Heart right ventricle (tissue), 16 donors: ENCODE results near the gene LNP1. TPM values are rescaled to one million over a fixed set of nuclear protein-coding genes. Genes with fewer than 3 reads are reported as not detected.

Source experiments
- ATAC-seq, 8 donors: fragments of 200-7000 bp; cut with Tn5 transposase; one replicate each; pipeline ENCODE4 v1.9.1; 2020; ENCODE audit warnings: mild to moderate bottlenecking in 8 of 8, moderate library complexity in 8 of 8, moderate number of reproducible peaks in 1 of 8
- DNase-seq, 2 donors: peaks; one replicate each; pipeline ENCODE4 v3.0.0-alpha.2; 2020
- H3K27ac ChIP-seq, 10 donors: fragments of 200-600 bp; sonication (generic) in 2 of 10; one replicate each; pipeline versions ENCODE4 v1.5.0 to v1.8.0; 2020 to 2022; ENCODE audit warnings: mild to moderate bottlenecking in 3 of 10
- H3K27me3 ChIP-seq, 7 donors: fragments of 200-600 bp; one replicate each; pipeline ENCODE4 v1.8.0; 2021 to 2022; ENCODE audit warnings: mild to moderate bottlenecking in 2 of 7
- H3K36me3 ChIP-seq, 9 donors: fragments of 200-600 bp; sonication (generic) in 1 of 9; one replicate each; pipeline versions ENCODE4 v1.5.0 to v1.8.0; 2020 to 2022; ENCODE audit warnings: mild to moderate bottlenecking in 2 of 9
- H3K4me1 ChIP-seq, 9 donors: fragments of 200-600 bp; sonication (generic) in 1 of 9; one replicate each; pipeline versions ENCODE4 v1.5.0 to v1.8.0; 2020 to 2022; ENCODE audit warnings: mild to moderate bottlenecking in 4 of 9
- H3K4me3 ChIP-seq, 10 donors: fragments of 200-600 bp; sonication (generic) in 2 of 10; one replicate each; pipeline versions ENCODE4 v1.5.0 to v1.8.0; 2020 to 2022; ENCODE audit warnings: mild to moderate bottlenecking in 7 of 10, moderate library complexity in 2 of 10
- H3K9me3 ChIP-seq, 11 donors: fragments of 200-600 bp in 10 of 11; sonication (generic) in 2 of 11; one replicate each; pipeline versions ENCODE4 v1.5.0 to v1.8.0; 2013 to 2022; ENCODE audit warnings: mild to moderate bottlenecking in 2 of 11, control low read depth in 1 of 11, moderate library complexity in 1 of 11
- WGBS, 2 donors: extraction: QIAGEN DNeasy Blood & Tissue Kit; methylation state at CpG; one replicate each; pipeline ENCODE4 v1.1.7; 2013; ENCODE audit warnings: inconsistent platforms in 1 of 2; 5-methylcytosine and 5-hydroxymethylcytosine counted together
- intact Hi-C, 10 donors: fragments of 100-400 bp; cut with DNase I; formaldehyde crosslinking; loops; one replicate each; pipeline versions ENCODE4 v1.11.1 to v1.14.2; 2022
- polyA plus RNA-seq, 2 donors: library from polyadenylated mRNA; stranded (reverse); fragments of 200-250 nt; gene quantifications; one replicate each; pipeline ENCODE4 v1.2.3, GENCODE V29; 2013
- total RNA-seq, 10 donors: library from RNA; stranded (reverse); fragmentation: NEBNext Ultra II Directional in 3 of 10; extraction: Animal tissue kit (Norgen Biotek cat#: 25700) in 3 of 10; gene quantifications; one replicate each; pipeline versions ENCODE4 v1.2.1 to v1.2.4, GENCODE V29; 2021 to 2023
- TF ChIP-seq, protein P1 (sequence below), 9 donors: fragments of 200-600 bp; sonication (generic) in 2 of 9; IDR thresholded peaks; one replicate each; pipeline versions ENCODE4 v1.5.0 to v1.8.0; 2021 to 2022; ENCODE audit warnings: antibody characterized with exemption in 9 of 9, mild to moderate bottlenecking in 5 of 9, moderate library complexity in 1 of 9
- donor health status: Arrhythmogenic right ventricular cardiomyopathy.
- donor health status: ischemic (EF 13 %, LVEDD 7.1; RV severe dilation, severe dysfunction).
- donor health status: healthy with polysubstance abuse.
- donor health status: DM: no; HTN: yes; CAD: no.
- donor health status: DM: no; HTN: no; CAD: no.
- donor health status: ischemic (EF 25% LVEDD 6.9; RV normal size, moderate dysfunction).
- donor health status: ischemic (EF 25% LVEDD 5.7; RV mildly dilated, moderate dysfunction).
- donor health status: healthy.
- donor health status: DM: yes; HTN: yes; CAD: no.
- donor health status: Ischemic cardiomyopathy.
- donor health status: ischemic (EF 35%, LVEDD 5.7; RV mildly dilated, moderate dysfunction).
- donor health status: nonischemic (EF 11% LVEDD 7.7; RV severe dilation, severe dysfunction).
- donor health status: DM: yes; HTN: yes; CAD: no.
- donor health status: PGD.
- donor health status: ischemic (EF 29% LVEDD 5.4; RV normal size, mild dysfunction).
- donor health status: nonischemic (EF 23%, LVEDD 6.1; RV moderate dilation, normal function).

LNP1 gene
- total and polyA plus RNA-seq, 12 donors: 1.2 to 5.3 (median 3.8) TPM

DNA sequence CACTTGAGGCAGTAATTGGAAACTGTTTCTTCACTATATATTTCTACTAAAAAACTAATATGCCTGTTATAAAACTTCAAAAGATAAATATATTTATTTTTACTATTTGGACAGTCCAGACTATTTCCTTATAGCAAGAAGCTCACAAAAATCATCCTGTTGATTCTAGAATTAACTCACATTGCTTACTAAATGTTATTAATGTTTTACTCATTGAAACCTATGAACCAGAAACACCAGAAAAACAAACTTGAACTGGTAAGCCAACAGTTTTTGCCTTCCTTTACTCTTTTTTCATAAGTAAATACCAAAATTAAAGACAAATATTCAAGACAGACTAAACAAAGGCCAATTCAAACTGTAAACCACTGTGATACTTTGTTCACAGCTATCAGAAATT is 26.8 kb upstream of the LNP1 start:
- Histone ChIP-seq H3K27me3 (no peaks in the 10 kb centered on the region), H3K4me3 (no peak overlapping the region), H3K4me1 (no peaks in the 10 kb centered on the region), H3K36me3 (peaks cover 0 to 100% (median 46%) of the 10 kb centered on the region in 9 donors), H3K9me3 (no peaks in the 10 kb centered on the region), H3K27ac (no peak overlapping the region)
- ATAC-seq (no peak), DNase-seq (no peak)
- TF ChIP-seq, protein P1, sequence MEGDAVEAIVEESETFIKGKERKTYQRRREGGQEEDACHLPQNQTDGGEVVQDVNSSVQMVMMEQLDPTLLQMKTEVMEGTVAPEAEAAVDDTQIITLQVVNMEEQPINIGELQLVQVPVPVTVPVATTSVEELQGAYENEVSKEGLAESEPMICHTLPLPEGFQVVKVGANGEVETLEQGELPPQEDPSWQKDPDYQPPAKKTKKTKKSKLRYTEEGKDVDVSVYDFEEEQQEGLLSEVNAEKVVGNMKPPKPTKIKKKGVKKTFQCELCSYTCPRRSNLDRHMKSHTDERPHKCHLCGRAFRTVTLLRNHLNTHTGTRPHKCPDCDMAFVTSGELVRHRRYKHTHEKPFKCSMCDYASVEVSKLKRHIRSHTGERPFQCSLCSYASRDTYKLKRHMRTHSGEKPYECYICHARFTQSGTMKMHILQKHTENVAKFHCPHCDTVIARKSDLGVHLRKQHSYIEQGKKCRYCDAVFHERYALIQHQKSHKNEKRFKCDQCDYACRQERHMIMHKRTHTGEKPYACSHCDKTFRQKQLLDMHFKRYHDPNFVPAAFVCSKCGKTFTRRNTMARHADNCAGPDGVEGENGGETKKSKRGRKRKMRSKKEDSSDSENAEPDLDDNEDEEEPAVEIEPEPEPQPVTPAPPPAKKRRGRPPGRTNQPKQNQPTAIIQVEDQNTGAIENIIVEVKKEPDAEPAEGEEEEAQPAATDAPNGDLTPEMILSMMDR (IDR thresholded peaks at IDR 0.05): no peak
- intact Hi-C loops: no loop called here

DNA sequence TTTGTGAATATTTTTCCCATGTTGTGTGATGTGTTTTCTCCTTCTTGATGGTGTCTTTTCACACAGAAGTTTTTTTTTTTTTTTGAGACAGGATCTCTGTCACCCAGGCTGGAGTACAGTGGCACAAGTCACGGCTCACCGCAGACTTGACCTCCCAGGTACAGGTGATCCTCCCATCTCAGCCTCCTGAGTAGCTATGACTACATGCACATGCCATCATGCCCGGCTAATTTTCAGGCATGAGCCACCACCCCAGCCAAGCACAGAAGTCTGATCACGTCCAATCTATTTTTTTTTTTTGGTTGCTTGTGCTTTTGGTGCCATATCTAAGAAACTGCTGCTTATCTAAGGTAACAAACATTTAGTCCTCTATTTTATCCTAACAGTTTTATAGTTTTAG is 25.0 kb upstream of the LNP1 start:
- DNase-seq (no peak), ATAC-seq (no peak)
- Histone ChIP-seq H3K9me3 (no peaks in the 10 kb centered on the region), H3K27ac (no peak overlapping the region), H3K36me3 (peaks cover 0 to 100% (median 48%) of the 10 kb centered on the region in 9 donors), H3K4me1 (no peaks in the 10 kb centered on the region), H3K27me3 (no peaks in the 10 kb centered on the region), H3K4me3 (no peak overlapping the region)
- intact Hi-C loops: no loop called here
- TF ChIP-seq, protein P1 (IDR thresholded peaks at IDR 0.05): no peak
- WGBS, 2 donors: 98% methylated on average over 4 of the region's 4 CpGs

DNA sequence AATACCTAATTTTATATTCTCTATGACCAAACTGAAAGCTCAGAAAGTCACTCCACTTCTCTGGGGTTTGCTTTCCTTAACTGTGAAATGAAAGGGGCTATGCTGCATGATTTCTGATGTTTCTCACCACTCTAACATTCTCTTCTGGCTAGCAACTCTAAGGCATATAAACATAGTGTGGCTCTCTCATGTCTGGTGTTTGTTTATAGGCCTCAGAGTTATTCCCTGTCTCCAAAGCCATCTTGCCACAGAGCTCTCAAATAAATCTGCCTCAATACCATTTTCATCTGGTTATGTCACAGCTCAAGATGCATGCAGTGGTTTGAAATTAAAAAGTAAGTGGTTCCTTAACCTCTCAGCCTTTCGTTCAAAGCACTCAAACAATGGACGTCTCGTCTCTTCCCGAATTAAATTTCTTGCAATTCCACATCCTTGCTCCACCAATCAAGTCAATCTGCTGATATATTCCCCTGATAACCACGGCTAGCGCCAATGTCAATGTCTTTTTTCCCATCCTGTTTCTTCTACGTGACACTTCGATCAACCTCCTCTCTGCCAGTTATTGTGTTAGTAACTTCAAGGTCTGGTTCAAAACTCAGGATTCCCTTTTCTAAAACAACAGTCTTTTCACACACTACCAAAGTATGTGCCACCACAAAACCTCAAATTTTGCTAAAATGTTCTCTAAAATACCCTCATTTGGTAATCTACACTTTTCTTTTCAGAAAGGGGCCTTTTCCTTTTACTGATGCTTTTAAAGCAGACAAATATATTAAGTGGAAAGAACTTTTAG is 16.4 kb upstream of the LNP1 start:
- intact Hi-C loops: no loop called here
- no peak overlapping the region for H3K4me3 ChIP-seq
- 88 to 90% methylated on average over 8 of the region's 8 CpGs for WGBS, 2 donors
- ATAC-seq: no peak
- peaks cover 0 to 17% (median 11%) of the 10 kb centered on the region in 11 donors for H3K9me3 ChIP-seq
- TF ChIP-seq, protein P1 (IDR thresholded peaks at IDR 0.05): no peak
- H3K27ac ChIP-seq: no peak overlapping the region
- H3K27me3 ChIP-seq: no peaks in the 10 kb centered on the region
- peaks cover 0 to 34% (median 10%) of the 10 kb centered on the region in 9 donors for H3K4me1 ChIP-seq
- no peak for DNase-seq
- H3K36me3 ChIP-seq: peaks cover 0 to 87% (median 45%) of the 10 kb centered on the region in 9 donors

DNA sequence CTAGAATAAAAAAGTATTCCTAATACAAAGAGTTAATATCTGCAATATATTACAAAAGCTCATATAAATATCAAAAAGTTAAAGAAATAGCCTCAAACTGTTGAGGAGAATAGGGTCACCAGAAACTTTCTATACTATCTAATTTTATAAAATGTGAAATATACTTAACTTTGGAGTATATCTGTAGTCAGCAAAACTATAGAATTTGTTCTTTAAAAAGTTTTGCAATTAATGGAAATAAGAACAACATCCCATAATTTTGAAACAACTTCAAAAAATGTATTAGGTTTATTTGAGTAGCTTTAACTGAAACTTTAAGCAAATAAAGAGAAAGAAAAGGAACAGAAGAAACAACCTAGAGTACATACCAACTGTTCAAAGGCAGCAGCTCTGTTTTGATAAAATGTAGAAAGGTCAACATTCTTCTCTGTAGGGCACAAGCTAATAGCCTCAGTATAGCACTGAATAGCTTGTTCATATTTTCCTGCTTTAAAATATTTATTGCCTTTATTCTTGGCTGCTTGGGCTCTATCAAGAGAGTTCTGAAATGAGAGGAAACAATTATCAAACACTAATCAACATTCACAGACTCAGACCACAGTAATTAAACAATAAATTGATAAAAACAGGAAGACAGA is 14.8 kb upstream of the LNP1 start:
- Histone ChIP-seq H3K27me3 (no peaks in the 10 kb centered on the region), H3K4me1 (peaks cover 0 to 34% (median 10%) of the 10 kb centered on the region in 9 donors), H3K27ac (peak overlapping the region in 5 of 10 donors; percentile 16 to 66 (median 35)), H3K9me3 (peaks cover 0 to 18% (median 11%) of the 10 kb centered on the region in 11 donors), H3K36me3 (peaks cover 0 to 77% (median 29%) of the 10 kb centered on the region in 9 donors), H3K4me3 (no peak overlapping the region)
- intact Hi-C loops: no loop called here
- ATAC-seq (peak in 6 of 8 donors; percentile 51 to 84 (median 68)), DNase-seq (no peak)
- TF ChIP-seq, protein P1 (IDR thresholded peaks at IDR 0.05): no peak
